C4-2B (cell line): ENCODE data around the gene ANKRD11.

ENCODE experiments used
- CTCF ChIP-seq: fragments of 450-650 bp; conservative IDR thresholded peaks from 2 replicates; pipeline ENCODE4 v1.5.1; 2017; ENCODE audit warnings: mild to moderate bottlenecking
- ZFX ChIP-seq: fragments of 450-650 bp; IDR thresholded peaks from 2 replicates; pipeline ENCODE4 v1.6.1; 2017

- TF ChIP-seq CTCF: no peak
- peak; percentile 90 for TF ChIP-seq ZFX
Measured at GRCh38 chr16:89507834-89508590, 17.7 kb upstream of the ANKRD11 start, which contains the start of gene SPG7.
